GM12874 (cell line): ENCODE results near the gene KLF5.

ENCODE experiments used
- TF ChIP-seq, protein P1 (sequence below): IDR thresholded peaks from 2 replicates; pipeline ENCODE4 v1.5.1; 2011; ENCODE audit warnings: low read depth, mild to moderate bottlenecking, control low read depth, low read length, moderate library complexity; ENCODE audit not compliant: insufficient read depth

KLF5 gene

DNA sequence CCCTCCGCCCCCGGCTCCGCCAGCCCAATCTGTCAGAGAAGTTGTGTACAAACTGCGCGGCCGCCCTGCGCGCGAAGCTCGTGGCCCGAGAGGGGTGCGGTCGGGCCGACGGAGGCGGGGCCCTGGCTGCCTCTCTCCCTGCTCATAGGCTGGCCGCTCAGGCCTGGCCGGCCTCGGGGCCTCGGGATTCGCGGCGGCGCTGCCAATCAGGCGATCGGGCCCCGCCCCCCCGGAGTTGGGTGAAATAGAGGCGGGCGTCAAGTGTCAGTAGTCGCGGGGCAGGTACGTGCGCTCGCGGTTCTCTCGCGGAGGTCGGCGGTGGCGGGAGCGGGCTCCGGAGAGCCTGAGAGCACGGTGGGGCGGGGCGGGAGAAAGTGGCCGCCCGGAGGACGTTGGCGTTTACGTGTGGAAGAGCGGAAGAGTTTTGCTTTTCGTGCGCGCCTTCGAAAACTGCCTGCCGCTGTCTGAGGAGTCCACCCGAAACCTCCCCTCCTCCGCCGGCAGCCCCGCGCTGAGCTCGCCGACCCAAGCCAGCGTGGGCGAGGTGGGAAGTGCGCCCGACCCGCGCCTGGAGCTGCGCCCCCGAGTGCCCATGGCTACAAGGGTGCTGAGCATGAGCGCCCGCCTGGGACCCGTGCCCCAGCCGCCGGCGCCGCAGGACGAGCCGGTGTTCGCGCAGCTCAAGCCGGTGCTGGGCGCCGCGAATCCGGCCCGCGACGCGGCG, at the start of gene KLF5:
Gene KLF5 (plus strand): TSS at position 270 of the 724 bp plus-strand sequence. CDS start 323 bp downstream, at position 593.
- TF ChIP-seq, protein P1, sequence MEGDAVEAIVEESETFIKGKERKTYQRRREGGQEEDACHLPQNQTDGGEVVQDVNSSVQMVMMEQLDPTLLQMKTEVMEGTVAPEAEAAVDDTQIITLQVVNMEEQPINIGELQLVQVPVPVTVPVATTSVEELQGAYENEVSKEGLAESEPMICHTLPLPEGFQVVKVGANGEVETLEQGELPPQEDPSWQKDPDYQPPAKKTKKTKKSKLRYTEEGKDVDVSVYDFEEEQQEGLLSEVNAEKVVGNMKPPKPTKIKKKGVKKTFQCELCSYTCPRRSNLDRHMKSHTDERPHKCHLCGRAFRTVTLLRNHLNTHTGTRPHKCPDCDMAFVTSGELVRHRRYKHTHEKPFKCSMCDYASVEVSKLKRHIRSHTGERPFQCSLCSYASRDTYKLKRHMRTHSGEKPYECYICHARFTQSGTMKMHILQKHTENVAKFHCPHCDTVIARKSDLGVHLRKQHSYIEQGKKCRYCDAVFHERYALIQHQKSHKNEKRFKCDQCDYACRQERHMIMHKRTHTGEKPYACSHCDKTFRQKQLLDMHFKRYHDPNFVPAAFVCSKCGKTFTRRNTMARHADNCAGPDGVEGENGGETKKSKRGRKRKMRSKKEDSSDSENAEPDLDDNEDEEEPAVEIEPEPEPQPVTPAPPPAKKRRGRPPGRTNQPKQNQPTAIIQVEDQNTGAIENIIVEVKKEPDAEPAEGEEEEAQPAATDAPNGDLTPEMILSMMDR = no peak

DNA sequence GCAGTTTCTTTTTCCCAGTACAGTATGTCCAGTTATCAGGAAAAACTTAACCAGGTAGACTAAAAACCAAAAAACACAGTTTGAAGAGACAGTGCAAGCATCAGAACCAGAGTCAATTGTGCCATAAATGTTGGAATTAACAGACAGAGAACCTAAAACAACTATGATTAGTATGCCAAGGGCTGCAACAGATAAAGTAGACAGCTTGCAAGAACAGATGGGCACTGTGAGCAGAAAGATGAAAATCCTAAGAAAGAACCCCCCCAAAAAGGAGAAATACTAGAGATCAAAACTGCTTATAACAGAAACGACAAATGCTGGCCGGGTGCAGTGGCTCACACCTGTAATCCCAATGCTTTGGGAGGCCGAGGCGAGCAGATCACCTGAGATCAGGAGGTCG, 47.1 kb upstream of the KLF5 start:
- TF ChIP-seq, protein P1 = no peak

DNA sequence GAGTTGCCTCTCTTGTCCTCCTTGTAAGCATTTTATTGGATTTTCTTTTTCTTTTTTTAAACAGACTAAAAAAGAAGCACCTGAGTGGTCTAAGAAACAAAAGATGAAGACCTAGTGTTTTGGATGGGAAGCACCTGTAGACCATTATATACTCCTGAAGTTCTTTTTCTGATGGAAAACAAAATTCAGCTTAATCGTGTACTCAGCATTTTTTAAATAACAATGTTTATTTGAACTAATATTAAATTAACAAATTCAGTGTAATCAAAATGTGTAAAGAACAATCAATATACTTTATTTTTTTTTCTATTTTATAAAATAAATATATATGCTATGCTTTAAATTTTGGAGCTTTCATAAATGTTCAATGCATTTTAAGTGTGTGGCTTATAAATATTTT, 43.0 kb upstream of the KLF5 start:
- TF ChIP-seq, protein P1 = no peak

DNA sequence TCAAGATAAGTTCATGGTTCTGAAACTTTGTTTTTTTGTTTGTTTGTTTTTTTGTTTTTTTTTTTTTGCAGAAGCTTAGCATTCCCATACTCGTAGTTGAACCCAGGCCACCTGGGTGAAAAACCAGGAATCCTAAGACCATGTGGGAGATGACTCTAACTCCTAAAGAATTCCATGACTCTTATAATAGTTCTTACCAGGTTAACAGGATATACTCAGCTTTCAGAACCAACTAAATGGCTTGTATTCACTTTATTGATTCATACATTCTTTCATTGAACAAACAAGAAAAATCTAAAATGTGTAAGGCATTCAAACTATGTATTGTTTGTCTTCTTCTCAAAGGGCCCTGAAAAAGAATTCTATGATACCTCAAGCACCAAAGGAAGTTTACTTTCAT, 40.5 kb upstream of the KLF5 start:
- TF ChIP-seq, protein P1 = no peak

DNA sequence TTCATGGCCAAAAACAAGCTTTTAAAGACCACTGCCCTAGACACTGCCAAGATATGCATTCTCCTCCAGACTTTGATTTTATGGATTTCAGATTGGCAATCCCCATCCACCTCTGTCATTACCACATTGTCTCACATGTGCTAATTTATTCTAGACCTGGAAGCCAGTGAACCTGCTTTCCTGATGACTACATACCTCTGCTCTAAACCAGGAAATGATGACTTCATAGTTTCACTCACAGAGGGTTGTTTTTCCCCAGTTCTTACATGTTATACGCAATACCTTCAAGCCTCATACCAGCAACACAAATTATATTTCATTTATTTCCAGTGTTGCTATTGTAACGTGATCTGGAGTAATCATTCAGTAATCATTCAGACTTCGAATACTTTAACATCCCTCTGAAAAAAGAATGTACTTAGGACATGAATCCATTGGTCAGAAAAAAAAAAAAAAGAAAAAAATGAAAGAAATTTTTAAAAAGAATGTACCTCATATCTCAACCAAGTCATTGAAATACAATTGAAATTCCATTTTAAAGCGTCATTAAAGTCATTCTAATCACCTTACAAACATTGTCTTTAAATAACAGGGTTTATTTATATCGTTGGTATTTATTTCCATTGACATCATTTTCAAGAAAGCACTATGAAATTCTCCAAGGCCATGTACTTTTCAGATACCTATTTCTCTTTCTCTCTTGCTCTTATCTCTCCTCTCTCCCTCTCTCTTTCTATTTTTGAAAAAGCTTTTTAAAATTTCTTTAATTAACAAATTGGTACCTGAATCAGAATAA, 33.4 kb upstream of the KLF5 start:
- TF ChIP-seq, protein P1 = no peak

DNA sequence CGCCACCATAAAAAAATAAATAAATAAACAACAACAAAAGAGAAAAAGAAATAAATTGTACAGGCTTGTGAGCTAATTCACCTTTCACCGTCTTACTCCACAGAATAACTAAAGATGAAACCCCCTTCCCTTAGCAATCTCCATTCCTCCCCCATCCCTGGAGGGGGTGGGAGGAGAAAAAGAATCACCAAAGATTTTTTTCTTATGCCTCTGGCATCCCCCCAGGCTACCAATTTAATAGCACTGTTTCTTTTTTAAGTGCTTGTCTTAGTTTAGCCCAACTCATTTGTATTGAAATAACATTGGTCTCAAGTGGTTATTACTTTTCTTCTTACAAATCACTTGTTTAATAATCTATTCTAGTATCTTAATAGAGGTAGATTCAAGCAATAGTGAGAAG, 23.9 kb upstream of the KLF5 start:
- TF ChIP-seq, protein P1 = no peak

DNA sequence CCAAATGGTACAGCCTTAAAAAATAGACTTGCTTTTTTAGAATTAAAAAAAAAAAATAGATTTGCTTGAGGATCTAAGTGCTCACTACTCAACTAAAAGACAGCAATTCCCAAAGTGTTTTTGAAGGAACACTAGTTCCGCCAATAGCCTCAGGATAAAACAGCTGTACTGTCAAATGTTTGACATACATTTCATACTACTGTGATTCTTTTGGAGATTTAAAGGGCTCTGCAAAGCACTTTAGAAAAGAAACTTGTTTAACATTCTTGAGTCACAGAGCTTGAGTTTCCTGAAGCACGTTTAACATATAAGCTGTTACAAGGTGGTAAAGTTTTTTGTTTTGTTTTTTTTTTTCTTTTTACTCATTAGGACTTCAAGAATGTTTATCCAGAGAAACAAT, 23.1 kb upstream of the KLF5 start:
- TF ChIP-seq, protein P1 = no peak
